Hepatocyte (in vitro differentiated cells): Measurements from ENCODE around the gene NRG2. TPM values are rescaled to one million over a fixed set of nuclear protein-coding genes. Genes with fewer than 3 reads are reported as not detected.

ENCODE experiments used
- DNase-seq: peaks from one replicate; pipeline ENCODE4 v3.0.0-alpha.2; 2016; ENCODE audit warnings: low spot score
- H2AFZ ChIP-seq: fragments of 200-600 bp; sonication (generic); 2 replicates; pipeline ENCODE4 v1.6.0; 2016; ENCODE audit warnings: antibody characterized with exemption, mild to moderate bottlenecking
- H3K27ac ChIP-seq: fragments of 200-600 bp; sonication (generic); 2 replicates; pipeline ENCODE4 v1.5.1; 2016; ENCODE audit warnings: mild to moderate bottlenecking
- H3K27me3 ChIP-seq: fragments of 200-600 bp; sonication (generic); 2 replicates; pipeline ENCODE4 v1.6.1; 2016
- H3K36me3 ChIP-seq: fragments of 200-600 bp; sonication (generic); replicated peaks from 2 replicates; pipeline ENCODE4 v1.5.1; 2016; ENCODE audit warnings: low read depth; ENCODE audit not compliant: insufficient read depth
- H3K4me1 ChIP-seq: fragments of 200-600 bp; sonication (generic); 2 replicates; pipeline ENCODE4 v1.5.1; 2016; ENCODE audit warnings: mild to moderate bottlenecking, moderate library complexity; ENCODE audit not compliant: insufficient read depth
- H3K4me2 ChIP-seq: fragments of 200-600 bp; sonication (generic); 2 replicates; pipeline ENCODE4 v1.6.0; 2016
- H3K4me3 ChIP-seq: fragments of 200-600 bp; sonication (generic); 2 replicates; pipeline ENCODE4 v1.5.1; 2016; ENCODE audit warnings: mild to moderate bottlenecking
- H3K79me2 ChIP-seq: fragments of 200-600 bp; sonication (generic); 2 replicates; pipeline ENCODE4 v1.6.0; 2017; ENCODE audit warnings: mild to moderate bottlenecking
- H3K9me2 ChIP-seq: fragments of 200-600 bp; sonication (generic); replicated peaks from 2 replicates; pipeline ENCODE4 v1.6.0; 2017; ENCODE audit warnings: mild to moderate bottlenecking; ENCODE audit not compliant: insufficient read depth
- H3K9me3 ChIP-seq: fragments of 200-600 bp; sonication (generic); 2 replicates; pipeline ENCODE4 v1.5.1; 2016; ENCODE audit warnings: low read depth, mild to moderate bottlenecking
- H4K20me1 ChIP-seq: fragments of 200-600 bp; sonication (generic); 2 replicates; pipeline ENCODE4 v1.6.0; 2016; ENCODE audit warnings: mild to moderate bottlenecking; ENCODE audit not compliant: insufficient read depth, poor library complexity, severe bottlenecking
- EZH2 ChIP-seq: fragments of 200-600 bp; sonication (generic); IDR thresholded peaks from 2 replicates; pipeline ENCODE4 v1.6.1; 2016; ENCODE audit warnings: antibody characterized with exemption, mild to moderate bottlenecking, borderline replicate concordance
- EZH2phosphoT487 ChIP-seq: fragments of 200-600 bp; sonication (generic); IDR thresholded peaks from one replicate; pipeline ENCODE4 v1.6.1; 2018; ENCODE audit warnings: antibody characterized with exemption, mild to moderate bottlenecking, low read depth, moderate library complexity; ENCODE audit not compliant: unreplicated experiment, severe bottlenecking
- whole genome bisulfite sequencing: methylation state at CpG from one replicate; pipeline ENCODE4 v1.1.6; 2016; ENCODE audit warnings: low lambda C conversion rate; ENCODE audit errors: missing lambda C conversion rate; 5-methylcytosine and 5-hydroxymethylcytosine counted together
- polyA plus RNA-seq: library from polyadenylated mRNA; unstranded; fragments of >200 nt; fragmentation: Nextera tagmentation; extraction: Ambion mirVana; gene quantifications from 2 replicates; pipeline ENCODE4 v1.2.1, GENCODE V29; 2016
- total RNA-seq: library from RNA; depleted of rRNA; stranded (reverse); fragments of >200 nt; gene quantifications from 2 replicates; pipeline ENCODE4 v1.2.3, GENCODE V29; 2014
- TF ChIP-seq, protein P1 (sequence below): fragments of 200-600 bp; sonication (generic); IDR thresholded peaks from 2 replicates; pipeline ENCODE4 v1.5.1; 2016; ENCODE audit warnings: antibody characterized with exemption, mild to moderate bottlenecking; ENCODE audit not compliant: poor library complexity

The NRG2 gene
- total and polyA plus RNA-seq, 2 experiments from 2014 or later: 1.4 to 1.5 TPM

GRCh38 chr5:139812323-139812722 is 230.8 kb downstream of the NRG2 start:
- no peak overlapping the region for H2AFZ ChIP-seq
- H3K4me3 ChIP-seq: no peak overlapping the region
- H3K9me2 ChIP-seq: no peaks in the 10 kb centered on the region
- H4K20me1 ChIP-seq: no peaks in the 10 kb centered on the region
- H3K4me2 ChIP-seq: no peak overlapping the region
- TF ChIP-seq EZH2phosphoT487 (no peak), EZH2 (no peak)
- TF ChIP-seq, protein P1, sequence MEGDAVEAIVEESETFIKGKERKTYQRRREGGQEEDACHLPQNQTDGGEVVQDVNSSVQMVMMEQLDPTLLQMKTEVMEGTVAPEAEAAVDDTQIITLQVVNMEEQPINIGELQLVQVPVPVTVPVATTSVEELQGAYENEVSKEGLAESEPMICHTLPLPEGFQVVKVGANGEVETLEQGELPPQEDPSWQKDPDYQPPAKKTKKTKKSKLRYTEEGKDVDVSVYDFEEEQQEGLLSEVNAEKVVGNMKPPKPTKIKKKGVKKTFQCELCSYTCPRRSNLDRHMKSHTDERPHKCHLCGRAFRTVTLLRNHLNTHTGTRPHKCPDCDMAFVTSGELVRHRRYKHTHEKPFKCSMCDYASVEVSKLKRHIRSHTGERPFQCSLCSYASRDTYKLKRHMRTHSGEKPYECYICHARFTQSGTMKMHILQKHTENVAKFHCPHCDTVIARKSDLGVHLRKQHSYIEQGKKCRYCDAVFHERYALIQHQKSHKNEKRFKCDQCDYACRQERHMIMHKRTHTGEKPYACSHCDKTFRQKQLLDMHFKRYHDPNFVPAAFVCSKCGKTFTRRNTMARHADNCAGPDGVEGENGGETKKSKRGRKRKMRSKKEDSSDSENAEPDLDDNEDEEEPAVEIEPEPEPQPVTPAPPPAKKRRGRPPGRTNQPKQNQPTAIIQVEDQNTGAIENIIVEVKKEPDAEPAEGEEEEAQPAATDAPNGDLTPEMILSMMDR: no peak
- WGBS: 76% methylated on average over 5 of the region's 5 CpGs
- no peaks in the 10 kb centered on the region for H3K4me1 ChIP-seq
- no peak overlapping the region for H3K27ac ChIP-seq
- no peak for DNase-seq
- no peaks in the 10 kb centered on the region for H3K36me3 ChIP-seq
- peaks cover 7% of the 10 kb centered on the region for H3K27me3 ChIP-seq
- no peaks in the 10 kb centered on the region for H3K9me3 ChIP-seq
- H3K79me2 ChIP-seq: no peaks in the 10 kb centered on the region

GRCh38 chr5:139811274-139811607 is 231.9 kb downstream of the NRG2 start:
- H3K9me2 ChIP-seq: no peaks in the 10 kb centered on the region
- no peak overlapping the region for H2AFZ ChIP-seq
- no peaks in the 10 kb centered on the region for H3K79me2 ChIP-seq
- no peaks in the 10 kb centered on the region for H3K36me3 ChIP-seq
- no peaks in the 10 kb centered on the region for H3K9me3 ChIP-seq
- WGBS: 50% methylated on average over 2 of the region's 2 CpGs
- no peak overlapping the region for H3K4me3 ChIP-seq
- H4K20me1 ChIP-seq: no peaks in the 10 kb centered on the region
- H3K27ac ChIP-seq: no peak overlapping the region
- no peak overlapping the region for H3K4me2 ChIP-seq
- TF ChIP-seq EZH2: no peak
- TF ChIP-seq, protein P1: no peak
- TF ChIP-seq EZH2phosphoT487: no peak
- H3K27me3 ChIP-seq: peaks cover 3% of the 10 kb centered on the region
- no peak for DNase-seq
- no peaks in the 10 kb centered on the region for H3K4me1 ChIP-seq

- WGBS: 78% methylated on average over 8 of the region's 8 CpGs
- Histone ChIP-seq H3K4me2 (no peak overlapping the region), H3K27me3 (peaks cover 3% of the 10 kb centered on the region), H4K20me1 (no peaks in the 10 kb centered on the region), H3K9me2 (no peaks in the 10 kb centered on the region), H3K36me3 (no peaks in the 10 kb centered on the region), H3K27ac (no peak overlapping the region), H3K4me3 (no peak overlapping the region), H2AFZ (no peak overlapping the region), H3K79me2 (no peaks in the 10 kb centered on the region), H3K4me1 (no peaks in the 10 kb centered on the region), H3K9me3 (no peaks in the 10 kb centered on the region)
- no peak for DNase-seq
- TF ChIP-seq EZH2 (no peak), EZH2phosphoT487 (no peak)
- TF ChIP-seq, protein P1: no peak
Measured at GRCh38 chr5:139810341-139811273, 232.5 kb downstream of the NRG2 start.
